ENCODE results near the gene COPRS.
"Not testable (repeated sequence)": the region's sequence is repeated elsewhere in the genome, so short reads cannot be mapped to it uniquely, and the experiment has no call there.

DNA sequence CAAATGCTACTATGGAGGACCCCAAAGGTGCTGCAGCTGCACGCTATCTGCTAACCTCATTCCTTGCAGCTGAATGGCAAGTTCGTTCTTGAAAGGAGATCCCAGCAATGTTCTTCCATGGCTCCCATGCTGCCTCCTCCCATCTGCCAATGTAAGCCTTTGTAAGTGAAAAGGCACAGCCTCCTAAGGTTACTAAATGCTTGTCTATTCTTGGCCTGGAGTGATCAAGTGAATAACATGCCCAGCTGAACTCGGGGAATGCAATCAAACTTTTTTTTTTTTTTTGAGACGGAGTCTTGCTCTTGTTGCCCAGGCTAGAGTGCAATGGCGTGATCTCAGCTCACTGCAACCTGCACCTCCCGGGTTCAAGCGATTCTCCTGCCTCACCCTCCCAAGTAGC, 49.2 kb downstream of the COPRS start:
- TF ChIP-seq POLR2AphosphoS5 (IDR thresholded peaks at IDR 0.05; ENCODE audit: low read depth, low read length); SIN3A (IDR thresholded peaks at IDR 0.05; ENCODE audit: low read depth); ZNF274 (IDR thresholded peaks at IDR 0.05; ENCODE audit: low read depth, low read length); EZH2phosphoT487 (IDR thresholded peaks at IDR 0.05; ENCODE audit: borderline replicate concordance); ELF1 (IDR thresholded peaks at IDR 0.05; ENCODE audit: borderline replicate concordance, low read depth): not testable (repeated sequence)
- TF ChIP-seq, protein P1, sequence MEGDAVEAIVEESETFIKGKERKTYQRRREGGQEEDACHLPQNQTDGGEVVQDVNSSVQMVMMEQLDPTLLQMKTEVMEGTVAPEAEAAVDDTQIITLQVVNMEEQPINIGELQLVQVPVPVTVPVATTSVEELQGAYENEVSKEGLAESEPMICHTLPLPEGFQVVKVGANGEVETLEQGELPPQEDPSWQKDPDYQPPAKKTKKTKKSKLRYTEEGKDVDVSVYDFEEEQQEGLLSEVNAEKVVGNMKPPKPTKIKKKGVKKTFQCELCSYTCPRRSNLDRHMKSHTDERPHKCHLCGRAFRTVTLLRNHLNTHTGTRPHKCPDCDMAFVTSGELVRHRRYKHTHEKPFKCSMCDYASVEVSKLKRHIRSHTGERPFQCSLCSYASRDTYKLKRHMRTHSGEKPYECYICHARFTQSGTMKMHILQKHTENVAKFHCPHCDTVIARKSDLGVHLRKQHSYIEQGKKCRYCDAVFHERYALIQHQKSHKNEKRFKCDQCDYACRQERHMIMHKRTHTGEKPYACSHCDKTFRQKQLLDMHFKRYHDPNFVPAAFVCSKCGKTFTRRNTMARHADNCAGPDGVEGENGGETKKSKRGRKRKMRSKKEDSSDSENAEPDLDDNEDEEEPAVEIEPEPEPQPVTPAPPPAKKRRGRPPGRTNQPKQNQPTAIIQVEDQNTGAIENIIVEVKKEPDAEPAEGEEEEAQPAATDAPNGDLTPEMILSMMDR (IDR thresholded peaks at IDR 0.05 in 2 of 3, conservative IDR thresholded peaks at IDR 0.05 in 1 of 3; ENCODE audit: borderline replicate concordance in 1 of 3, insufficient read depth in 1 of 3, low read depth in 2 of 3, low read length in 2 of 3) = not testable (repeated sequence)
